Parathyroid adenoma (tissue), 2 donors: ENCODE data around the gene LRRC27.

Experiments
- H2AFZ ChIP-seq: fragments of 300-600 bp; sonication (generic); one replicate; pipeline ENCODE4 v1.7.0; 2017; ENCODE audit warnings: antibody characterized with exemption, mild to moderate bottlenecking
- H3K27ac ChIP-seq: fragments of 300-600 bp; sonication (generic); one replicate; pipeline ENCODE4 v1.7.0; 2017
- H3K27me3 ChIP-seq: fragments of 300-600 bp; sonication (generic); one replicate; pipeline ENCODE4 v1.7.0; 2017; ENCODE audit warnings: low read length; ENCODE audit not compliant: control insufficient read depth, insufficient read depth
- H3K36me3 ChIP-seq: fragments of 300-600 bp; sonication (generic); one replicate; pipeline ENCODE4 v1.7.0; 2017; ENCODE audit warnings: low read length; ENCODE audit not compliant: control insufficient read depth, insufficient read depth
- H3K4me1 ChIP-seq: fragments of 300-600 bp; sonication (generic); one replicate; pipeline ENCODE4 v1.7.0; 2017; ENCODE audit warnings: control low read depth
- H3K4me2 ChIP-seq: fragments of 300-600 bp; sonication (generic); one replicate; pipeline ENCODE4 v1.7.0; 2017; ENCODE audit warnings: low read length
- H3K4me3 ChIP-seq: fragments of 300-600 bp; sonication (generic); one replicate; pipeline ENCODE4 v1.7.0; 2017; ENCODE audit warnings: low read depth, low read length
- H3K79me2 ChIP-seq: fragments of 300-600 bp; sonication (generic); one replicate; pipeline ENCODE4 v1.7.0; 2017; ENCODE audit warnings: control low read depth
- H3K9ac ChIP-seq: fragments of 300-600 bp; sonication (generic); one replicate; pipeline ENCODE4 v1.7.0; 2017; ENCODE audit warnings: mild to moderate bottlenecking
- H3K9me3 ChIP-seq: fragments of 300-600 bp; sonication (generic); one replicate; pipeline ENCODE4 v1.7.0; 2017; ENCODE audit warnings: low read length; ENCODE audit not compliant: control insufficient read depth
- CTCF ChIP-seq: fragments of 300-600 bp; sonication (generic); IDR thresholded peaks from one replicate; pipeline ENCODE4 v1.7.0; 2017; ENCODE audit warnings: antibody characterized with exemption, mild to moderate bottlenecking
- donor health status: primary hyperparathyroidism.

Gene LRRC27

GRCh38 chr10:132298038-132298881 lies 33.7 kb upstream of the LRRC27 start:
- no peak overlapping the region for H3K9ac ChIP-seq
- H3K27ac ChIP-seq = no peak overlapping the region
- H3K36me3 ChIP-seq = no peaks in the 10 kb centered on the region
- no peak for TF ChIP-seq CTCF
- H3K79me2 ChIP-seq = peaks cover 13% of the 10 kb centered on the region
- H3K4me1 ChIP-seq = no peaks in the 10 kb centered on the region
- no peaks in the 10 kb centered on the region for H3K9me3 ChIP-seq
- no peak overlapping the region for H3K4me3 ChIP-seq
- no peaks in the 10 kb centered on the region for H3K27me3 ChIP-seq
- no peak overlapping the region for H3K4me2 ChIP-seq
- H2AFZ ChIP-seq = no peak overlapping the region

GRCh38 chr10:132299371-132300336 lies 32.3 kb upstream of the LRRC27 start:
- TF ChIP-seq CTCF = no peak
- Histone ChIP-seq H2AFZ (no peak overlapping the region), H3K4me3 (no peak overlapping the region), H3K9ac (no peak overlapping the region), H3K27me3 (no peaks in the 10 kb centered on the region), H3K79me2 (peaks cover 11% of the 10 kb centered on the region), H3K4me1 (no peaks in the 10 kb centered on the region), H3K36me3 (no peaks in the 10 kb centered on the region), H3K4me2 (no peak overlapping the region), H3K9me3 (no peaks in the 10 kb centered on the region), H3K27ac (no peak overlapping the region)

GRCh38 chr10:132300582-132300981 lies 31.4 kb upstream of the LRRC27 start:
- H2AFZ ChIP-seq = no peak overlapping the region
- no peaks in the 10 kb centered on the region for H3K4me1 ChIP-seq
- H3K27ac ChIP-seq = no peak overlapping the region
- H3K9me3 ChIP-seq = no peaks in the 10 kb centered on the region
- no peaks in the 10 kb centered on the region for H3K36me3 ChIP-seq
- TF ChIP-seq CTCF = no peak
- peaks cover 8% of the 10 kb centered on the region for H3K79me2 ChIP-seq
- H3K4me2 ChIP-seq = no peak overlapping the region
- H3K27me3 ChIP-seq = no peaks in the 10 kb centered on the region
- no peak overlapping the region for H3K4me3 ChIP-seq
- H3K9ac ChIP-seq = no peak overlapping the region

- no peak overlapping the region for H3K27ac ChIP-seq
- H3K9ac ChIP-seq = no peak overlapping the region
- H3K4me1 ChIP-seq = peaks cover under 1% of the 10 kb centered on the region
- peaks cover 8% of the 10 kb centered on the region for H3K79me2 ChIP-seq
- no peak overlapping the region for H3K4me2 ChIP-seq
- H3K36me3 ChIP-seq = no peaks in the 10 kb centered on the region
- H3K27me3 ChIP-seq = no peaks in the 10 kb centered on the region
- no peak overlapping the region for H3K4me3 ChIP-seq
- no peaks in the 10 kb centered on the region for H3K9me3 ChIP-seq
- H2AFZ ChIP-seq = no peak overlapping the region
- no peak for TF ChIP-seq CTCF
These were observed 30.3 kb upstream of the LRRC27 start for GRCh38 chr10:132301371-132302330.
